Type B pancreatic cell (in vitro differentiated cells): ENCODE measurements around the gene CCDC184. TPM values are rescaled to one million over a fixed set of nuclear protein-coding genes. Genes with fewer than 3 reads are reported as not detected.

ENCODE experiments used
- DNase-seq: peaks from one replicate; pipeline ENCODE4 v3.0.0; 2021; ENCODE audit warnings: mixed read lengths; ENCODE audit not compliant: unreplicated experiment; ENCODE audit errors: extremely low spot score
- H3K27ac Mint-ChIP-seq: 2 replicates; pipeline ENCODE4 v1.8.0; 2021; ENCODE audit warnings: mild to moderate bottlenecking, mixed read lengths
- H3K27me3 Mint-ChIP-seq: 2 replicates; pipeline ENCODE4 v1.8.0; 2021; ENCODE audit warnings: mixed read lengths
- H3K36me3 Mint-ChIP-seq: 2 replicates; pipeline ENCODE4 v1.8.0; 2021; ENCODE audit warnings: mixed read lengths
- H3K4me1 Mint-ChIP-seq: one replicate; pipeline ENCODE4 v1.8.0; 2021; ENCODE audit warnings: mixed read lengths; ENCODE audit not compliant: unreplicated experiment
- H3K4me3 Mint-ChIP-seq: 2 replicates; pipeline ENCODE4 v1.8.0; 2021; ENCODE audit warnings: mild to moderate bottlenecking, mixed read lengths
- H3K9me3 Mint-ChIP-seq: 2 replicates; pipeline ENCODE4 v1.8.0; 2021; ENCODE audit warnings: mixed read lengths
- total RNA-seq: library from RNA; stranded (reverse); gene quantifications from 2 replicates; pipeline ENCODE4 v1.2.1, GENCODE V29; 2021; ENCODE audit warnings: low replicate concordance
- TF ChIP-seq, protein P1 (sequence below): fragments of 200-600 bp; sonication (generic); conservative IDR thresholded peaks from 2 replicates; pipeline ENCODE4 v1.5.0; 2021; ENCODE audit warnings: antibody characterized with exemption, mild to moderate bottlenecking

CCDC184 gene
- total RNA-seq, 1 donor from 2014 or later: 2.4 TPM

DNA sequence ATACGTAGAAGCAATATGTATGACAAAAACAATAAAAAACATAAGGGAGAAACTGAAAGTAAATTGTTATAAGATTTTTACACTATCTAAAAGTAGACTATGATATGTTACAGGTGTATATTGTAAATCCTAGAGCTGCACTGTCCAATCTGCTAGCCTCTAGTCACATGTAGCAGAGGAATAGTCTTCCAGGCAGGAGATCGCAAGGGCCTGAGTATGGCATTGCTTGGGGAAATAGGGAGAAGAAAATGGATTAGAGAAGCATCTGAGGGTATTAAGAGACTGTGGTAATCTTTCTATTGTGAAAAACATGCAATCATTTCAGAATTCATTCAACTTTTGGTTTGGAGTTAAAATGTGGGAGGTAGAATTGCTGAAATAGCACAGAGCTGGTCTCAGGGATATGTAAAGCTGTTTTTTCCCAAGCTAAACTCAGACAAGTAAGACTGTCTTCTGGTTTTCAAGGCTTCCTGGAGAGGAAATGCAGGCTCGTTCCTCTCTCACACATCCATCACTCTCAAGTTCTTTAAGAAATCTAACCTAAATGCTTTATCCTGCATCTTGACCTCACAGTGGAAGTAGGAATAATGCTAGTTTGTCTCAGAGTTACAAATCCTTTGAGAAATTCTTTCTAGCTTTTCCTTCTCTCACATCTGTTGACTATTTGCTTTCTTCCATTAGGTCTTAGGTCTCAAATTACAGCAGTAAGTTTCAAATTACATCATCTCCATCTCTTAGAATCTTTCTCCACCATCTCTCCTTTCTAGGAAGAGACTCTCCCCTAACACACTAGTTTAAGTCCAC lies 7.6 kb upstream of the CCDC184 start:
- no peak for DNase-seq
- TF ChIP-seq, protein P1, sequence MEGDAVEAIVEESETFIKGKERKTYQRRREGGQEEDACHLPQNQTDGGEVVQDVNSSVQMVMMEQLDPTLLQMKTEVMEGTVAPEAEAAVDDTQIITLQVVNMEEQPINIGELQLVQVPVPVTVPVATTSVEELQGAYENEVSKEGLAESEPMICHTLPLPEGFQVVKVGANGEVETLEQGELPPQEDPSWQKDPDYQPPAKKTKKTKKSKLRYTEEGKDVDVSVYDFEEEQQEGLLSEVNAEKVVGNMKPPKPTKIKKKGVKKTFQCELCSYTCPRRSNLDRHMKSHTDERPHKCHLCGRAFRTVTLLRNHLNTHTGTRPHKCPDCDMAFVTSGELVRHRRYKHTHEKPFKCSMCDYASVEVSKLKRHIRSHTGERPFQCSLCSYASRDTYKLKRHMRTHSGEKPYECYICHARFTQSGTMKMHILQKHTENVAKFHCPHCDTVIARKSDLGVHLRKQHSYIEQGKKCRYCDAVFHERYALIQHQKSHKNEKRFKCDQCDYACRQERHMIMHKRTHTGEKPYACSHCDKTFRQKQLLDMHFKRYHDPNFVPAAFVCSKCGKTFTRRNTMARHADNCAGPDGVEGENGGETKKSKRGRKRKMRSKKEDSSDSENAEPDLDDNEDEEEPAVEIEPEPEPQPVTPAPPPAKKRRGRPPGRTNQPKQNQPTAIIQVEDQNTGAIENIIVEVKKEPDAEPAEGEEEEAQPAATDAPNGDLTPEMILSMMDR: no peak
- Mint-ChIP-seq H3K9me3 (no peaks in the 10 kb centered on the region), H3K27ac (peak overlapping the region; percentile 26), H3K36me3 (no peaks in the 10 kb centered on the region), H3K4me3 (peak overlapping the region; percentile 53), H3K4me1 (peaks cover 17% of the 10 kb centered on the region), H3K27me3 (peaks cover 24% of the 10 kb centered on the region)

DNA sequence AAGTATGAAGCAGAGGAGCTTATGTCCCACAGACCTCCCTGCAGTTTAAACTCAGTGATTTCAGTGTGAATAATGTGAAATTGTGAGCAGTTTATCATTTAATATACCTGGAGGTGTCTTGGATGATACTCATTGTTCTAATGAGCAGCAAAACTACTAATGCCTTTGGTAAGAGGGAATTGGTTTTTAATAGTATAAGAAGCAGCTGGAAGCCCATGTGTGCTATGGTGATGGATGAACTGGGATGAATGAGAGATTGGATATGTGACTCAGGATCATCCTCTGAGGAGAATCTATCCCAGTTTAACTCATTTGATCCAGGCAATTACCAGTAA lies 7.1 kb upstream of the CCDC184 start:
- Mint-ChIP-seq H3K9me3 (no peaks in the 10 kb centered on the region), H3K27ac (peak overlapping the region; percentile 26), H3K36me3 (no peaks in the 10 kb centered on the region), H3K4me3 (peak overlapping the region; percentile 53), H3K4me1 (peaks cover 17% of the 10 kb centered on the region), H3K27me3 (peaks cover 30% of the 10 kb centered on the region)
- no peak for DNase-seq
- TF ChIP-seq, protein P1: no peak

- Mint-ChIP-seq H3K27ac (no peak overlapping the region), H3K9me3 (no peaks in the 10 kb centered on the region)
Observed at GRCh38 chr12:48177982-48178381, 5.5 kb upstream of the CCDC184 start.

DNA sequence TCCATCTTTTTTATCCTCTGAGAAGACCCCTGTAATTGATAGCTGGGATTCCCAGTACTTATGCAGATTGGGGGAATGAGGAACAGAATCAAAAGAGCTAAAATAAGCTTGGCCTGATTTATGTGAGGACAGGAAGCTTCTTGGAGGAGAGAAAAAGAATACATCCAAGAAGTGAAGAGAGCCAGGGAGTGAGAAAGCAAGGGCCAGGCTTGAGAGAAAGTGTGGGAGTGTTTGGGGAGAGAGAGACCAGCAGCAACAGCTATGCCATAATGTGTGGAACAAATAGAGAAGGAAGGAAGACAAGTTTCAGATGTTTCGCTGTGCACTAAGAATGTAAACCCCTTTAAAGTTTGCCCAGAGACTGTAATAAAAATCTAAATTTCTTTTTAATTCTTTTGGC lies 4.0 kb upstream of the CCDC184 start:
- Mint-ChIP-seq H3K27ac (no peak overlapping the region), H3K36me3 (no peaks in the 10 kb centered on the region), H3K27me3 (peaks cover 57% of the 10 kb centered on the region), H3K9me3 (no peaks in the 10 kb centered on the region), H3K4me3 (no peak overlapping the region), H3K4me1 (peaks cover 28% of the 10 kb centered on the region)
- TF ChIP-seq, protein P1: no peak
- DNase-seq: no peak

More at GRCh38 chr12:48177982-48178381, 5.5 kb upstream of the CCDC184 start:
- DNase-seq: no peak
- Mint-ChIP-seq H3K27me3 (peaks cover 46% of the 10 kb centered on the region), H3K4me3 (no peak overlapping the region), H3K36me3 (no peaks in the 10 kb centered on the region), H3K4me1 (peaks cover 24% of the 10 kb centered on the region)
- TF ChIP-seq, protein P1: no peak

GRCh38 chr12:48180424-48180823 lies 3.0 kb upstream of the CCDC184 start:
- peaks cover 27% of the 10 kb centered on the region for H3K4me1 Mint-ChIP-seq
- TF ChIP-seq, protein P1: no peak
- H3K27me3 Mint-ChIP-seq: peaks cover 66% of the 10 kb centered on the region
- H3K27ac Mint-ChIP-seq: no peak overlapping the region
- no peaks in the 10 kb centered on the region for H3K36me3 Mint-ChIP-seq
- H3K9me3 Mint-ChIP-seq: no peaks in the 10 kb centered on the region
- H3K4me3 Mint-ChIP-seq: no peak overlapping the region
- DNase-seq: no peak
